Endodermal cell (in vitro differentiated cells): ENCODE data around the gene BAIAP2. TPM values are rescaled to one million over a fixed set of nuclear protein-coding genes. Genes with fewer than 3 reads are reported as not detected.

Source experiments
- DNase-seq: peaks from one replicate; pipeline ENCODE4 v3.0.0-alpha.2; 2017
- H3K27ac ChIP-seq: 2 replicates; pipeline ENCODE4 v1.5.1; 2013; ENCODE audit warnings: mild to moderate bottlenecking, low read depth, low read length, moderate library complexity
- H3K27me3 ChIP-seq: 2 replicates; pipeline ENCODE4 v1.6.1; 2013; ENCODE audit warnings: mild to moderate bottlenecking, low read length, moderate library complexity; ENCODE audit not compliant: insufficient read depth, control insufficient read depth, poor library complexity, severe bottlenecking
- H3K36me3 ChIP-seq: 2 replicates; pipeline ENCODE4 v1.7.0; 2013; ENCODE audit warnings: mild to moderate bottlenecking, low read length, moderate library complexity; ENCODE audit not compliant: control insufficient read depth, insufficient read depth
- H3K4me1 ChIP-seq: one replicate; pipeline ENCODE4 v1.7.0; 2013; ENCODE audit warnings: low read length; ENCODE audit not compliant: control insufficient read depth, insufficient read depth
- H3K4me3 ChIP-seq: 2 replicates; pipeline ENCODE4 v1.5.1; 2013; ENCODE audit warnings: mild to moderate bottlenecking, low read length, moderate library complexity
- H3K9ac ChIP-seq: 2 replicates; pipeline ENCODE4 v1.6.1; 2013; ENCODE audit warnings: mild to moderate bottlenecking, low read length, moderate library complexity; ENCODE audit not compliant: poor library complexity, severe bottlenecking; ENCODE audit errors: extremely low read depth
- H3K9me3 ChIP-seq: 2 replicates; pipeline ENCODE4 v1.6.1; 2013; ENCODE audit warnings: mild to moderate bottlenecking, low read length, moderate library complexity; ENCODE audit not compliant: control insufficient read depth
- H3K27ac Mint-ChIP-seq: 2 replicates; pipeline ENCODE4 v1.8.0; 2020; ENCODE audit warnings: mixed read lengths
- H3K27me3 Mint-ChIP-seq: 2 replicates; pipeline ENCODE4 v1.8.0; 2021; ENCODE audit warnings: mild to moderate bottlenecking, mixed read lengths; ENCODE audit not compliant: insufficient read depth
- H3K36me3 Mint-ChIP-seq: 2 replicates; pipeline ENCODE4 v1.8.0; 2020; ENCODE audit warnings: low read depth, mixed read lengths
- H3K4me1 Mint-ChIP-seq: 2 replicates; pipeline ENCODE4 v1.8.0; 2020; ENCODE audit warnings: mixed read lengths
- H3K4me3 Mint-ChIP-seq: 2 replicates; pipeline ENCODE4 v1.8.0; 2020; ENCODE audit warnings: mild to moderate bottlenecking, moderate library complexity, mixed read lengths
- H3K9me3 Mint-ChIP-seq: 2 replicates; pipeline ENCODE4 v1.8.0; 2020; ENCODE audit warnings: mild to moderate bottlenecking, mixed read lengths
- CTCF ChIP-seq: fragments of 200-600 bp; sonication (generic); conservative IDR thresholded peaks from 2 replicates; pipeline ENCODE4 v1.5.0; 2021; ENCODE audit warnings: antibody characterized with exemption, mild to moderate bottlenecking
- WGBS, 2 experiments: methylation state at CpG; one replicate each; pipeline versions ENCODE4 v1.1.5 to v1.1.7; 2013; ENCODE audit warnings: missing lambda C conversion rate in 2 of 2, mixed read lengths in 1 of 2; ENCODE audit not compliant: insufficient coverage in 1 of 2, insufficient read length in 1 of 2; 5-methylcytosine and 5-hydroxymethylcytosine counted together
- total RNA-seq, 2 donors: library from RNA; stranded (reverse); fragmentation: NEBNext Ultra II Directional in 1 of 2; extraction: Animal tissue kit (Norgen Biotek cat#: 25700) in 1 of 2; gene quantifications; 2 replicates in 1 of 2; 3 replicates in 1 of 2; pipeline ENCODE4 v1.2.1, GENCODE V29; 2021

The BAIAP2 gene
- total RNA-seq, 2 donors from 2014 or later = 24.9 to 32.7 TPM

GRCh38 chr17:81025741-81026129, 9.2 kb upstream of the BAIAP2 start:
- Mint-ChIP-seq H3K27ac (no peak overlapping the region), H3K36me3 (peaks cover 2% of the 10 kb centered on the region), H3K4me1 (peaks cover 9% of the 10 kb centered on the region), H3K4me3 (no peak overlapping the region), H3K9me3 (no peaks in the 10 kb centered on the region), H3K27me3 (no peaks in the 10 kb centered on the region)
- no peak for TF ChIP-seq CTCF
- H3K27ac ChIP-seq = no peak overlapping the region
- 94 to 98% methylated on average over 17 to 22 of the region's 22 CpGs for WGBS, 2 experiments
- no peak for DNase-seq
- no peaks in the 10 kb centered on the region for H3K9me3 ChIP-seq
- H3K27me3 ChIP-seq = no peaks in the 10 kb centered on the region
- H3K4me3 ChIP-seq = no peak overlapping the region
- no peak overlapping the region for H3K9ac ChIP-seq
- H3K4me1 ChIP-seq = no peaks in the 10 kb centered on the region
- H3K36me3 ChIP-seq = no peaks in the 10 kb centered on the region

GRCh38 chr17:81026266-81027036, 8.5 kb upstream of the BAIAP2 start:
- no peak overlapping the region for H3K4me3 ChIP-seq
- WGBS, 2 experiments = 92 to 96% methylated on average over 24 to 31 of the region's 31 CpGs
- no peaks in the 10 kb centered on the region for H3K36me3 ChIP-seq
- no peak overlapping the region for H3K27ac Mint-ChIP-seq
- TF ChIP-seq CTCF = no peak
- no peaks in the 10 kb centered on the region for H3K27me3 ChIP-seq
- no peak overlapping the region for H3K9ac ChIP-seq
- H3K9me3 Mint-ChIP-seq = no peaks in the 10 kb centered on the region
- H3K9me3 ChIP-seq = no peaks in the 10 kb centered on the region
- no peaks in the 10 kb centered on the region for H3K27me3 Mint-ChIP-seq
- peaks cover 9% of the 10 kb centered on the region for H3K4me1 Mint-ChIP-seq
- no peak overlapping the region for H3K27ac ChIP-seq
- DNase-seq = no peak
- no peak overlapping the region for H3K4me3 Mint-ChIP-seq
- H3K4me1 ChIP-seq = no peaks in the 10 kb centered on the region
- peaks cover 5% of the 10 kb centered on the region for H3K36me3 Mint-ChIP-seq

GRCh38 chr17:81027038-81027437, 7.9 kb upstream of the BAIAP2 start:
- H3K4me1 Mint-ChIP-seq = peaks cover 7% of the 10 kb centered on the region
- WGBS, 2 experiments = 93 to 96% methylated on average over 9 to 15 of the region's 15 CpGs
- H3K36me3 Mint-ChIP-seq = peaks cover 5% of the 10 kb centered on the region
- H3K27me3 ChIP-seq = no peaks in the 10 kb centered on the region
- no peak overlapping the region for H3K9ac ChIP-seq
- H3K9me3 Mint-ChIP-seq = no peaks in the 10 kb centered on the region
- no peak overlapping the region for H3K4me3 Mint-ChIP-seq
- no peak for TF ChIP-seq CTCF
- H3K4me1 ChIP-seq = no peaks in the 10 kb centered on the region
- H3K27ac Mint-ChIP-seq = no peak overlapping the region
- H3K9me3 ChIP-seq = no peaks in the 10 kb centered on the region
- H3K27me3 Mint-ChIP-seq = no peaks in the 10 kb centered on the region
- DNase-seq = no peak
- no peak overlapping the region for H3K4me3 ChIP-seq
- no peak overlapping the region for H3K27ac ChIP-seq
- H3K36me3 ChIP-seq = no peaks in the 10 kb centered on the region
